Testis (tissue), 2 donors: ENCODE measurements around the gene MRPL40.

ENCODE experiments used
- POLR2A ChIP-seq: fragments of 450-650 bp; IDR thresholded peaks from one replicate; pipeline ENCODE4 v1.6.1; 2017; ENCODE audit warnings: antibody characterized with exemption, mild to moderate bottlenecking, moderate library complexity
- TF ChIP-seq, protein P1 (sequence below), 3 experiments: fragments of 450-650 bp in 2 of 3; fragments of 200-600 bp in 1 of 3; sonication (generic) in 1 of 3; IDR thresholded peaks; one replicate each; pipeline ENCODE4 v1.5.1; 2016 to 2019; ENCODE audit warnings: antibody characterized with exemption in 3 of 3, mild to moderate bottlenecking in 2 of 3, moderate library complexity in 1 of 3

DNA sequence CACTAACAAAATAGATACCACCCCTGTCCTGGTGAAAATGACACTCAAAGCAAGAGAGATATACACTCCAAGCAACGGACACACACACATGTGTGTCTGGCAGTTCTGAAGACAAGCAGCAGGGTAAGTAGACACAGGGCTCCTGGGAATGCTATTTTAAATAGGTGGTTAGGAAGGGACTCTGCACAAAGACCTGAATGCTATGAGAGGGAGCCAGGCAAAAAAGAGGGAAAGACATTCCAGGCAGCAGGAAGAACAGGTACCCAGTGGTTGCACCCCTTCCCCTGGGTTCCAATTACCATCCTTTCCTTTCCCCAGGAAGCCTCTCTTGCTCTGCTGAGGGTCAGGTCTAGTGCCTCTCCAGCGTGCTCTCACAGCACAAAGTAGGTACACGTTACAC is 43.7 kb downstream of the MRPL40 start:
- TF ChIP-seq, protein P1, sequence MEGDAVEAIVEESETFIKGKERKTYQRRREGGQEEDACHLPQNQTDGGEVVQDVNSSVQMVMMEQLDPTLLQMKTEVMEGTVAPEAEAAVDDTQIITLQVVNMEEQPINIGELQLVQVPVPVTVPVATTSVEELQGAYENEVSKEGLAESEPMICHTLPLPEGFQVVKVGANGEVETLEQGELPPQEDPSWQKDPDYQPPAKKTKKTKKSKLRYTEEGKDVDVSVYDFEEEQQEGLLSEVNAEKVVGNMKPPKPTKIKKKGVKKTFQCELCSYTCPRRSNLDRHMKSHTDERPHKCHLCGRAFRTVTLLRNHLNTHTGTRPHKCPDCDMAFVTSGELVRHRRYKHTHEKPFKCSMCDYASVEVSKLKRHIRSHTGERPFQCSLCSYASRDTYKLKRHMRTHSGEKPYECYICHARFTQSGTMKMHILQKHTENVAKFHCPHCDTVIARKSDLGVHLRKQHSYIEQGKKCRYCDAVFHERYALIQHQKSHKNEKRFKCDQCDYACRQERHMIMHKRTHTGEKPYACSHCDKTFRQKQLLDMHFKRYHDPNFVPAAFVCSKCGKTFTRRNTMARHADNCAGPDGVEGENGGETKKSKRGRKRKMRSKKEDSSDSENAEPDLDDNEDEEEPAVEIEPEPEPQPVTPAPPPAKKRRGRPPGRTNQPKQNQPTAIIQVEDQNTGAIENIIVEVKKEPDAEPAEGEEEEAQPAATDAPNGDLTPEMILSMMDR (IDR thresholded peaks at IDR 0.05), result no peak
- no peak for TF ChIP-seq POLR2A
